ENCODE results near the gene APMAP. TPM values are rescaled to one million over a fixed set of nuclear protein-coding genes. Genes with fewer than 3 reads are reported as not detected.

APMAP gene
- total RNA-seq, 2 experiments from 2014 or later, result 47.5 to 56.0 TPM

- H3K4me3 Mint-ChIP-seq, result no peak overlapping the region
- no peaks in the 10 kb centered on the region for H3K27me3 Mint-ChIP-seq
- H3K27ac Mint-ChIP-seq, result no peak overlapping the region
- peaks cover 8% of the 10 kb centered on the region for H3K36me3 Mint-ChIP-seq
- ATAC-seq (no peak), DNase-seq (no peak)
- H3K4me1 Mint-ChIP-seq, result peaks cover 26% of the 10 kb centered on the region
- CTCF ChIA-PET, result interaction anchor here (1.3 kb wide), 1 partner anchor 33 kb away, joined by 3 read pairs; no protein-coding TSS in a partner anchor
- H3K9me3 Mint-ChIP-seq (ENCODE audit: low read depth), result no peaks in the 10 kb centered on the region
Measured at GRCh38 chr20:25032478-25033264, 40.1 kb upstream of the APMAP start.

DNA sequence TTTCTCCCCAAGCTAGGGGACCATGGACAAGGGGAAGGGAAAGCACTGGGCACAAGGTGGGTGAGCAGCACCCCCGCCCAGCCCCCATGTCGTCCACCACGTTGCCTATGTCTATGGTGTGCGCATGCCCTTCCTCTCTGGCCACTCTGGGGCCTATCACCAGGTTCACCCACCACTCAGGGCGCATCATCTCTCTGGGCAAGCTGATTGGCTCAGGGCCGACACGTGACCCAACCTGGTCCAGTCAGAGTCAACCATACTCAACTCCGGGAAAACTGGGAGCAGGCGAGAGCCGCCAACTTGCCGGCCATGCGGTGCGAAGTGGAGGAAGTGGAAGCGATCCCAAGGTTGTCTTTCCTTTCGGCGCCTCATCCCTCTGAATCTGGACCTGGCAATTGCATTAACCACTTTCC lies 39.5 kb upstream of the APMAP start:
- no peak for ATAC-seq
- Mint-ChIP-seq H3K27me3 (no peaks in the 10 kb centered on the region), H3K4me1 (peaks cover 20% of the 10 kb centered on the region), H3K4me3 (no peak overlapping the region), H3K27ac (no peak overlapping the region), H3K9me3 (ENCODE audit: low read depth) (no peaks in the 10 kb centered on the region), H3K36me3 (peaks cover 12% of the 10 kb centered on the region)
- CTCF ChIA-PET, result interaction anchor here (1.1 to 1.3 kb wide), 2 partner anchors 25 to 33 kb away, joined by 3 read pairs; no protein-coding TSS in a partner anchor
- DNase-seq, result no peak

- Mint-ChIP-seq H3K9me3 (ENCODE audit: low read depth) (no peaks in the 10 kb centered on the region), H3K4me3 (no peak overlapping the region), H3K27ac (no peak overlapping the region), H3K4me1 (peaks cover 11% of the 10 kb centered on the region), H3K27me3 (no peaks in the 10 kb centered on the region), H3K36me3 (peaks cover 12% of the 10 kb centered on the region)
- ATAC-seq, result no peak
- CTCF ChIA-PET, result interaction anchor here (1.1 kb wide), 1 partner anchor 25 kb away, joined by 3 read pairs; no protein-coding TSS in a partner anchor
- no peak for DNase-seq
Measured at GRCh38 chr20:25031241-25031640, 38.7 kb upstream of the APMAP start.

DNA sequence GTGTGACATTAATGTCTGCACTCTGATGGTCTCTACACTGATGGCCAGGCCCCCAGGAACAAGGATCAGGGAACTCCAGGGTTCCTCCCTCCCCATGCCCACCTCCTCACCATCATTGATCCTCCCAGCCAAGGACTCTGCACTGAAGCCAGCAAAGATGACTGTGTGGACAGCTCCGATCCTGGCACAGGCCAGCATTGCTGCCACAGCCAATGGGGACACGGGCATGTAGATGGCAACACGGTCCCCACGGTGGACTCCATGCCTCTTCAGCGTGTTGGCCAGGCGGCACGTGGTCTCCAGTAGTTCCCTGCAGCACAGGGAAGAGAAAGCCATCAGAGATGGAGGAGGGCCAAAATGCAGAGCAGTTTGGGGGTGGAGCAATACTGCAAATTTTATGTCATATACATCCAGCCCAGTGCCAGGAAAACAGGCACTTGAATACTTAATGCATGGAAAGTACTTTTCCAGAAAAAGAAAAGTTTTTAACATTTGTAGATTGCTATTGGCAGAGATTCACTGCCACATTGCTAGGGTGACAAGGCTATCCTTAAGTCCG lies 38.2 kb upstream of the APMAP start:
- Mint-ChIP-seq H3K4me3 (no peak overlapping the region), H3K4me1 (peaks cover 6% of the 10 kb centered on the region), H3K27ac (no peak overlapping the region), H3K27me3 (no peaks in the 10 kb centered on the region), H3K36me3 (peaks cover 12% of the 10 kb centered on the region), H3K9me3 (ENCODE audit: low read depth) (no peaks in the 10 kb centered on the region)
- no peak for DNase-seq
- no peak for ATAC-seq
- CTCF ChIA-PET, result no interaction called here

DNA sequence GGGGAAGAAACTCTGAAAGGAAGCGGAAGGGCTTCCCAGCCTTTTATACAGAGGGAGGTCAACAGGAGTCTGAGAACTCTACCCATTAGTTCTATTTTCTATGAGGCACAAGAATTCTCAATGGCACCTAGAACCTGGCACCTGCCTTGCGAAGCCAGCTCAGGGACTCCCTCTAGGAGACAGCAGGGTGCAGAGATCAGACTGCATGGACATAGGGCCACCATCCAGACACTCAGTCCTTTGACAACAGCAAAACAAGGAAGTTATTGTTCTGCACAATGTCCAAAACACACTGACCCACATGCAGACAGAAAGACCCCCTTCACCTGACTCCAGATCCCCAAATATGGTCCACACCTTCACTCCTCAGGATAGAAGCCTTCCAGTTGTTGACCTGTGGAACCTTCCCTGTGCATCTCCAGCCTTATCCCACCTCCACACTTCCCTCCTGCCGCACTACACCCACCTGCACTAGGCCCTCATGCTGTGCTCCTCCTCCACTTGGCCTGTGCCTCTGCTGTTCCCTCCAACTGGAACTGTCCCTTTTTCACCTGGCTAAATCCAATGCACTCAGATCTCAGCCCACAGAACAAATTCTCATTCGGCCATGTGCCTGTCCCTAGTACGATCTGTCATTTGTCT lies 37.6 kb upstream of the APMAP start:
- Mint-ChIP-seq H3K27ac (no peak overlapping the region), H3K27me3 (no peaks in the 10 kb centered on the region), H3K36me3 (peaks cover 12% of the 10 kb centered on the region), H3K4me3 (no peak overlapping the region), H3K9me3 (ENCODE audit: low read depth) (no peaks in the 10 kb centered on the region), H3K4me1 (peaks cover 4% of the 10 kb centered on the region)
- CTCF ChIA-PET, result no interaction called here
- ATAC-seq (no peak), DNase-seq (no peak)

GRCh38 chr20:25025986-25026605 lies 33.5 kb upstream of the APMAP start:
- CTCF ChIA-PET, result no interaction called here
- Mint-ChIP-seq H3K27me3 (no peaks in the 10 kb centered on the region), H3K27ac (no peak overlapping the region), H3K36me3 (peaks cover 12% of the 10 kb centered on the region), H3K4me3 (no peak overlapping the region), H3K9me3 (ENCODE audit: low read depth) (no peaks in the 10 kb centered on the region), H3K4me1 (no peaks in the 10 kb centered on the region)
- DNase-seq (no peak), ATAC-seq (no peak)

DNA sequence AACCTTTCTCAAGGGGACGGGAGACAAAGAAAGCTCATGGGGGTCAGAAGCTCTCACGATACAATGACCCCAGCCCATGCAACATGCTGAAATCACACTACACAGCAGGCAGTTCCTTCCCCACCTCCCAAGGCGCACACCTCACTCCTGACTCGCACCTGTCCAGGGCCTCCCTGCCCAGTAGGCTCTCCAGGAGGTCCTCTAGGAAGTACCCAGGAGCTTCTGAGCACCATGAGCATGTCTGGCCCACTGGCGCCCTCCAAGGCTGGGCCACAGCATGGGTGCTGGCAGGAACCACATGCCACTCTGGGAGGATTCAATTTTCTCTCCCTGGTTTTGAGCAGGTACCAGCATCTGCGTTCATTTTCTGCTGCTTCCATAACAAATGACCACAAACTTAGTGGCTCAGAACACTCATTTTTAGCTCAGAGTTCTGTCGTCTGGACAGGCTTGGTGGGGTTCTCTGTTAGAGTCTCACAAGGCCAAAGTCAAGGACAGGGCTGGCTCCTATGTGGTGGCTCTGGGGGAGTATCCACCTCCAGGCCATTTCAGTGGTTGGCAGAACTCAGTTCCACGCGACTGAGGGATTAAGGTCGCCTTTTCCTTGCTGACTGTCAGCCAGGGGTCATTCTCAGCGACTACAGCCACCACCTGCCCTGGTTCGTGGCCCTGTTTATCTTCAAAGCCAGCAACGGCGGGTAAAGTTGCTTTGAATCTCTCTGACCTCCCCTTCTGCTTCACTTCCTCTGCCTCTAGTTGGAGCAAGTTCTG lies 32.7 kb upstream of the APMAP start:
- Mint-ChIP-seq H3K4me3 (no peak overlapping the region), H3K9me3 (ENCODE audit: low read depth) (no peaks in the 10 kb centered on the region), H3K36me3 (peaks cover 10% of the 10 kb centered on the region), H3K27ac (no peak overlapping the region), H3K27me3 (no peaks in the 10 kb centered on the region), H3K4me1 (no peaks in the 10 kb centered on the region)
- ATAC-seq (no peak), DNase-seq (no peak)
- CTCF ChIA-PET, result no interaction called here

GRCh38 chr20:25024171-25024570 lies 31.6 kb upstream of the APMAP start:
- DNase-seq (no peak), ATAC-seq (no peak)
- Mint-ChIP-seq H3K9me3 (ENCODE audit: low read depth) (no peaks in the 10 kb centered on the region), H3K27ac (no peak overlapping the region), H3K27me3 (no peaks in the 10 kb centered on the region), H3K4me1 (no peaks in the 10 kb centered on the region), H3K36me3 (peaks cover 7% of the 10 kb centered on the region), H3K4me3 (no peak overlapping the region)
- CTCF ChIA-PET, result no interaction called here

DNA sequence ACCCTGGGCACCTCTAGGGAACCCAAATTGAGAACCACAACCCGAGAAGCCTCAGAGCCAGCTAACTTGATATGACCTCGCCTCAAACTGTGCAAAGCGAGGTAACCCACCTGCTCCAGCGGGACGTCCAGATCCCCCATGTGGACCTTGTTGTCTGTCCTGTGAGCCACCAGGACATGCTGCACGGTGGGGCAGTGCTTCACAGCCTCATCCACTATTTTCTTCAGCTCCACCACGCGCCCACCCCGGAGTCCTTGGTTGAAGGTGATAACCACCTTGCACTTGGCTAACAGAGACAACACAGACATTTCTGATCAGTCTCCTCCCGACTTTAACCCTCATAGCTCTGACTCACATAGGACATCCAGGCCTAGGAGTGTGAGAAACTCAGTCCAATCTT lies 30.8 kb upstream of the APMAP start:
- CTCF ChIA-PET, result no interaction called here
- Mint-ChIP-seq H3K4me1 (no peaks in the 10 kb centered on the region), H3K36me3 (peaks cover 7% of the 10 kb centered on the region), H3K27ac (no peak overlapping the region), H3K27me3 (no peaks in the 10 kb centered on the region), H3K4me3 (no peak overlapping the region), H3K9me3 (ENCODE audit: low read depth) (no peaks in the 10 kb centered on the region)
- DNase-seq, result no peak
- ATAC-seq, result no peak

- Mint-ChIP-seq H3K36me3 (peaks cover 5% of the 10 kb centered on the region), H3K9me3 (ENCODE audit: low read depth) (no peaks in the 10 kb centered on the region), H3K27me3 (no peaks in the 10 kb centered on the region), H3K4me1 (no peaks in the 10 kb centered on the region), H3K4me3 (no peak overlapping the region), H3K27ac (no peak overlapping the region)
- ATAC-seq, result no peak
- CTCF ChIA-PET, result no interaction called here
- no peak for DNase-seq
Measured at GRCh38 chr20:25022680-25023079, 30.1 kb upstream of the APMAP start.

DNA sequence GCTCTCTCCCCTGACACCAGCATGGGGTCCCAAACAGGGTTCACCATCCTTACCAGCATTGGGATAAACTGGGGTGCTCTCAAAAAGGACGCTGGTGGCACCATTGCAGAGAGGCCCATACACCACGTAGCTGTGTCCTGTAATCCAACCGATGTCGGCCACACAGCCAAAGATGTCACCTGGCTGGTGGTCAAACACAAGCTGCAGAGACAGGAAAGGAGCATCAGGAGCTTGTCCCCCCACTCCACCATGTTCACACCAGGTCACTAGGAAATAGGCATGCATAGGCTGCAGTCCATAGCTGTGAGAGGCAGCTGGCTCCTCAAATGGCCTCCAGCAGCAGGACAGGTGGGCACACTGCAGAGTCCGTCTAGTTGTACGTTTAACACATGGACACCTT lies 28.8 kb upstream of the APMAP start:
- no peak overlapping the region for H3K4me3 Mint-ChIP-seq
- H3K27ac Mint-ChIP-seq, result no peak overlapping the region
- DNase-seq, result no peak
- CTCF ChIA-PET, result interaction anchor here (1.5 kb wide), 1 partner anchor 12 kb away, joined by 3 read pairs; no protein-coding TSS in a partner anchor
- no peak for ATAC-seq
- H3K36me3 Mint-ChIP-seq, result peaks cover 2% of the 10 kb centered on the region
- H3K4me1 Mint-ChIP-seq, result peaks cover 1% of the 10 kb centered on the region
- no peaks in the 10 kb centered on the region for H3K9me3 Mint-ChIP-seq (ENCODE audit: low read depth)
- H3K27me3 Mint-ChIP-seq, result no peaks in the 10 kb centered on the region

- CTCF ChIA-PET, result interaction anchor here (1.5 kb wide), 1 partner anchor 11 kb away, joined by 3 read pairs; no protein-coding TSS in a partner anchor
- H3K9me3 Mint-ChIP-seq (ENCODE audit: low read depth), result no peaks in the 10 kb centered on the region
- no peak overlapping the region for H3K27ac Mint-ChIP-seq
- ATAC-seq, result no peak
- H3K4me1 Mint-ChIP-seq, result peaks cover 6% of the 10 kb centered on the region
- no peak for DNase-seq
- no peaks in the 10 kb centered on the region for H3K27me3 Mint-ChIP-seq
- no peak overlapping the region for H3K4me3 Mint-ChIP-seq
- peaks cover 2% of the 10 kb centered on the region for H3K36me3 Mint-ChIP-seq
Measured at GRCh38 chr20:25020901-25021301, 28.4 kb upstream of the APMAP start.

DNA sequence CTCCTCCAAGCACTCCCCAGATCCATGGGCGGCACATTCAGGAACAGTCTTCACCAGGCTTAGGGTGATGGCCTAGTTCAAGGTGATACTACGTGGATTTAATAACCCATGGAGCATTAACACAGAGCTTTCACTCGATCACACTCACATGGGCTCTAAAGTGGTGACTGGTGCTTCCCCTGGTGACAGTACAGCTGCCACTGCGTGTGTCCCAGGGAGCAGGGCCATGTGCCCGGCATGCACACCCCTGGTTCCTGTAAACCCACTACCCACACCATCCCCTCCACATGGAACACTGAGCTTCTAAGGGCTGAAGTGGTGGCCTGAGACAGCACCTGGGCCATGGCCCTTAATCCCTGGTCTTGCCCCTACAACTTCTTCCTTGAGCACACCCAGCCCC lies 27.8 kb upstream of the APMAP start:
- DNase-seq, result no peak
- H3K4me1 Mint-ChIP-seq, result peaks cover 11% of the 10 kb centered on the region
- H3K9me3 Mint-ChIP-seq (ENCODE audit: low read depth), result no peaks in the 10 kb centered on the region
- ATAC-seq, result no peak
- CTCF ChIA-PET, result interaction anchor here (1.5 kb wide), 1 partner anchor 11 kb away, joined by 3 read pairs; no protein-coding TSS in a partner anchor
- H3K36me3 Mint-ChIP-seq, result peaks cover 2% of the 10 kb centered on the region
- H3K4me3 Mint-ChIP-seq, result no peak overlapping the region
- H3K27me3 Mint-ChIP-seq, result no peaks in the 10 kb centered on the region
- H3K27ac Mint-ChIP-seq, result no peak overlapping the region

Data from activated CD8-positive, alpha-beta memory T cell treated with anti-CD3 and anti-CD28 coated beads, Interleukin-2, amount 10 ng/mL, durations not matched to agents 7 days and 5 days (primary cell).